Epidermal melanocyte (primary cell): ENCODE results near the gene GABBR2.

ENCODE experiments used
- DNase-seq: peaks from one replicate; pipeline ENCODE4 v3.0.0; 2011; ENCODE audit warnings: low spot score; ENCODE audit not compliant: insufficient read length

The GABBR2 gene

DNA sequence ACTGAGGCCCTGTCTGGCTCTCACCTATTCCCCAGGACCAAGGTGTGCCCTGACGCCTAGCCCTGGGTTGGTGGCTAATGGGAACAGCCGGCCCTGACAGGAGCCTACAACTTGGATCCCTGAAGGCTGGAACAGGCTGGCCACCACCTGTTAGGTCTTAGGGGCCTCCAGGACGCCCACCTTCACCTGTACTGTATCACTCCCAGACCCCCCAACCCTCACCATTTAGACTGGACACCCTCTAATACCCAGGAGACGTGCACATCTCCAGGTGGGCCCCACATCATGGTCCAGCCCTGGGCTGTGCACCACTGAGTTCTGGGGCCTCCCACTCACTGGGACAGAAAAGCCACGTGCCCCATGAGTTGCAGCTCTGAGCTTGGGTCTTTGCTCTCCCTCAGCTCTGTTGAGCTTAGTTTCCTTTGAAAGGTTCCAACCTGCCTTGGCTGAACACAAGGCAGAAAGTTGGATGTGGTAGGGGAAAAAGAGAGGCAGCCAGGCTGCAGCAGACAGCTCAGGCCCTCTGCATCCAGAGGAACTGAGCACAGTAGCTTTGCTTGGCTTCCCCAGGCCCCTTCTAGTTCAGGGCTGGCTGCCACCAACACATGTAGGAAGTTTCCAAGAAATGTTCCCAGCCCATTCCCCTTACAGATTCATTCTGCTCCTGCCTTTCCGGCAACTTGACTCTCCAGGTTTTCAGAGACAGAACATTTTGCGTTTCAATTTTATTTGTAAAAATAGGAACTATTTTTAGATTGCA lies 336.5 kb downstream of the GABBR2 start:
- no peak for DNase-seq

GRCh38 chr9:98370976-98371315 lies 337.8 kb downstream of the GABBR2 start:
- DNase-seq, result no peak

DNA sequence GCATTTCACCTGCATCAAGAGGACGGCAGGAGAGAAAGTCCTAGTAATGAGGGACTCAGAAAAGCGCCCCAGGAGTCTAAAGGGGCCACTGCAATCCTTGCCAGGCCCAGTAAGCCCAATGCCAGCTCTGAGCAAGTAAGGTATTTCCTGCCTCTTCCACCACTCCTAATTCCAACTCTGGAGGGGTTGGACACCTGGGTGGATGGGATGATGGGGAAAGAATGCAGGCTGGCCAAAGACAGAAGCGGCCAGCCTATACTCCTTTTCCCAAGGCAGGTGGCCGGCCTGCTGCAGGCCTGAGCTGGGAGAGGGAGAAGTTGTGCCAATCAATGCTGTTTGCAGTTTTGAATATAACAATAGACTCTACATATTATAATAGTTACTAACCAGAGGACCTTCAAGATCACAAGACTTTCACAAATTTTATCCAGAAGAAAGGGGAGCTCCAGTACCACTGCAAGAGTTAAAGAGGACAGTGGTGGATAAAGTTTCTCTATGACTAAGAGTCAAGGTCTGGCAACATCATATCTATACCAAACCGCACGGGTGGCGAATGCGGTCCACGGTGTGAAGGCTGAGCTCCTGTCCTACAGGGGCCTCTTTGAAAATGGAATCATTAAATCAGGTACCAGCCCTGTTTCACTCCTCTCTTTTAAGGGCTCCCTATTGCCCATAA lies 338.3 kb downstream of the GABBR2 start:
- no peak for DNase-seq

DNA sequence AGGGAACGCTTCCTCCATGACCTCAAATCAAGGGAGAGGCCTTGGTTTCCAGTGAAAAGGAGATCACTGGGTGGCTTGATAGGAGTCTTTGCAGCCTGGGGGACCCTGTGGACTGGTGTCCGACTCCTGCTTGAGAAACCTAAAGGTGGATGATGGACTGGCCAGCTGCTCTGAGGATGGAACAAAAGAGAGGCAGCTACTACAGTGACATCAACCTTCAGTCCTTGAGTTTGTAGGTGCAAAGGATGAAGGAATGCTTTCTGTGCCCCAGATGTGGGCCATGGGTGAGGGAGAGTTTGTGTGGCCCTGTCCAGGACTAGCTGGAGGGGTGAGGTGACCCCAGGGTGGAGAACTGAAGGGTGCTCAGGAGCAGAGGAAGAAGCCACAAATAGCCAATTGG lies 338.8 kb downstream of the GABBR2 start:
- DNase-seq, result no peak

DNA sequence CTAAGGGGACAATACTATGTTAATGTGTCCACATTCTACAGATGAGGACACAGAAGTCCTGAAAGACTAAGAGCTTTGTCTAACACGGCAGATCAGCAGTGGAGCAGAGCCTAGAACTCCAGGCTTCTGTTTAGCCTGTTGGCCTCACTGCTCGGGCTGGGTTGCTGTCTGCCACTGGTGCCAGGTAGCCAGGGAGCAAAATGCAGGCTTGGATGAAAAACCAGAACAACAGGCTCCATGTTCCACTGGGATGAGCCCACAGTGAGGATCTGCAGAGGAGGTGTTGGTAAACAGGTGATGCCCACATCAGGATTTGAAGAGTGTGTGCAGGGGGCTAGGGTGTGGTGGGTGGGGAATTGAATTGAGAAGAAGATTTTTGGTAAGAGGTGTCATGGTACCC lies 339.3 kb downstream of the GABBR2 start:
- DNase-seq, result no peak

DNA sequence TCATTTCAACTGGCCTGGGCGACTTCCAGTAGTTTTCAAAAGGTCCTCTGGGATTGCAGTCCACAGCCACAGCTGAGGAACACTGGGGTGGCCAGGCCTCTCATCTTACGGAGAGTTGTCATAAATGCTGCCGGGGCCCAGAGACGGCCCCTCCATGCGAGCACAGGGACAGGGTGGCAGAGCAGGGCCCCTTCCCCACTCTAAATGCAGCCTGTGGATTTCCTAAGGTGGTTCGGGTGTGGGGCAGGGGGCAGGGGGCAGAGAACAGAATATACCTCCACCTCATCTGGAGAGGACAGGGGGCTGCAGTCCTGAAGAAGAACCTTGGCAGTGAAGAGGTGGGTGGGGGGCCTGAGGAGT lies 339.7 kb downstream of the GABBR2 start:
- no peak for DNase-seq

DNA sequence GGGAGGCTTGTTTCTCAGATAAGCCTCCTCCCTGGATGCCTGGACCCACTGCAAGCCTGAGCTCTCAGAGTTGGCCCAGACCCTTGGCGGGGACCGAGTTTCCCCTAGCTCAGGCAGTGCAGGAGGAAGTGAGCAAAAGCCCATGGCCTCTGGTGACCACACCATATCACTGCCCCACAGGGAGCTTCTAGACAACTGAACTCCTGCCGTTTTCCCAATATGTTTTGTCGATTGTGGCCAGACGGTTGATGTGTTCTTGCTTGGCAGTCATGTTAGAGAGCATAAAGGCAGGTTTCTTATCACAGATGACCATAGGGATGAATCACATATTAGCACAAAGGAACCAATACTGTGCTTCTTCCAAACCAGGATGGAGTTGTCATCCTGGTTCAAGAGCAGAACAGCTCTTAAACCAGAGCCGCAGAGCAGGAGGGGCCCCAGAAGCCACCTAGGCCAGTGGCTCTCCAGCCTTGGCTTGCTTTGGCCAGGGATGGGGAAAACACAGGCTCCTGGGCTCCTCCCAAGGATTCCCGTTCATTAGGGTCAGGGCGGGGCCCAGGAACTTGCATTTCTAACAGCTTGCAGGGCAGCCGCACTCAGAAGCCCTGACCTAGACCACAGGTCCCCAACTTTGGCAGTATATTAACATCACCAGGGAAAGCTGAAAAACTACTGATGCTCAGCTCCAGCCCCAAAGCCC lies 340.2 kb downstream of the GABBR2 start:
- no peak for DNase-seq

- no peak for DNase-seq
Observed at GRCh38 chr9:98367923-98368322, 340.8 kb downstream of the GABBR2 start.

DNA sequence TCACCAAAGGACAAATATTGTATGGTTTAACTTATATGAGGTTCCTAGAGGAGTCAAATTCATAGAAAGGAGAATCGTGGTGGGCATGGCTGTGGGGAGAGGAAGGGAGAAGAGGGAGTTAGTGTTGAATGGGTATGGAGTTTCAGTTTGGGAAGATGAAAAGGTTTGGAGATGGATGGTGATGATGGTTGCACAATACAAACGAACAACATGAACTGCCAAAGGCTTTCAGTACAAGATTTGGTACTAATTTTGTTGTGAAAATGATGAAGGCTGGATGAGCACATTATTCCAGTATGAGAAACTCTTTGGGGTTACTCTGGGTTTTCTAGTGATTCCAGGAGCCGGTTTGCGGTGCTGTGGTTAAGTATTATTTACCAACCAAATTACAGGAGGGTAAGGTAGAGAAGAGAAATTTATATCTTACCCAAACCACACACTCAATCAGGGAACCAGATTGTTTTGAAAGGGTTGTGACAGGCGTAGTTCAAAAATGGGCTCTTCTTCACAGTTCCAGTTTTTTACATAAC lies 341.3 kb downstream of the GABBR2 start:
- DNase-seq, result no peak

- DNase-seq, result no peak
Observed at GRCh38 chr9:98365781-98366180, 343.0 kb downstream of the GABBR2 start.

DNA sequence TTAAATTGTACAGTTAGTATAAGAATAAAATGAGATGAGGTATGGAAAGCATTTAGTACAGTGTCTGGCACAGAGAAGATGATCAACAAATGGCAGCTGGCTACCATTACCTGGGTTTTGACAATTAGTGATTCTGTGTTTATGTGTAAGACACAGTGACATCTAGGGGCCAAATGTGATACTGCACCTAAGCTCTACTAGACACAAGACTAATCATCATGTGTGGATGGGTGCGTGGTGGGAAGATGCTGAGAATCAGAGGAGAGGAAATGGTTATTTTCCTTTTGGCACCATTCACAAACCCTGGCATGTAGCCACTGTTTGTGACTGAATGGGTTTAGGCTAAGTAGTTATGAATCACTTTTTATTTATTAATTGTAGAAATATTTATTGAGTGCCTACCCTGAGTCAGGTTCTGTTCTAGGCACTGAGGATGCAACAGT lies 343.5 kb downstream of the GABBR2 start:
- DNase-seq, result no peak

DNA sequence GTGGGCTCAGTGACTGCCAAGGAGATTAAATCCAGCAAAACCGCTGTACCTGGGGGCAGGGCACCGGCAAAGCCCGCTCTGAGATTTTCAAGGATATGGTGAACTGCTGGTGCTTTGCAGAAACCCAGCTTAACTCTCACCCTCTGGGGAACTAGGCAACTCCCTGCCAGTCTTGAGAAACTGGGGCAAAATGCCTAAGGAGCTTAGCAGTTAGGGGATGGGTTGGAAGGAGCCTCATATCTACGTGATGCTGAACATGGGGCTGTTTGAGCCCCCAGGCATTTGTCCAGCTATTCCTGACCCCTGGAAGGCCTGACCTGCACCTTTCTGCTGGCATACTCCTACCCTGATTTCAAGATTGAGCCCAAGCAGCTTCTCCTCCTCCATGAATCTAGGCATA lies 344.6 kb downstream of the GABBR2 start:
- no peak for DNase-seq

DNA sequence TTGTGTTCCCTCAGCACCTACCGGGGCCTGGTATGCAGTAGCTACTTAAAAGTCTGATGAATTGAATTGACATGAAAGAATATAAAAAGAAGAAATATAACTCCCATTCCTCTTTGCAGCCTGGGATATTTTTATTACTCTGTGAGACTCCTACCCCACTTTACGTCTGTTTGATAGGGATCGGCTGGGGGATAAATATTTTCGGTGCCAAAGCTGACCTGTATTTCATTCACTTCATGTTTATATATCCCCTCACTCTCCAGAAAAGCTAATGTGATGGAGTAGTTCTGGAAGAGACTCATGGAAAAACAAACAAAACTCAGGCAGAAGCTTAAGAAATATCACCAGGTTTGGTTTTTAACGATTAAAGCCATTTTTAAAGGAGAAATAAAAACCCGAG lies 345.1 kb downstream of the GABBR2 start:
- DNase-seq, result no peak

GRCh38 chr9:98362624-98363252 lies 346.0 kb downstream of the GABBR2 start:
- no peak for DNase-seq

DNA sequence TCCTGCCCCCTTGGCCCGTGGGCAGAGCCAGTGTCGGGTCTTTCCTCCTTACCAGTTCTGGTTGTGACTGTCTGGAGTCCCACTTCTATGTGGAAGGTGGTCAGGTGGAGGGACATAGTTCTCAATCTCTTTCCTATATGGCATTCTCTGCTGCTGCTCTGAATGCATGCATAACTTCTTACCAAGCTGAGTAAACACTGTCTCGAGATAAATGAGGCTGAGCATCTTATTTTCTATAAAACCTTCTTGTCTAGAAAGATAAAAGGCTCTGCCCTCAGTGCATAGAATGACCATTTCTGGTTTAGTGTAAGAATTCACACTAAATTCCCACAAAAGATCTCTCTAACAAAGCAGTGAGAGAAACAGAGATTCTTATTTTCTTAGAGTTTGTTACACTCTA lies 347.1 kb downstream of the GABBR2 start:
- no peak for DNase-seq

DNA sequence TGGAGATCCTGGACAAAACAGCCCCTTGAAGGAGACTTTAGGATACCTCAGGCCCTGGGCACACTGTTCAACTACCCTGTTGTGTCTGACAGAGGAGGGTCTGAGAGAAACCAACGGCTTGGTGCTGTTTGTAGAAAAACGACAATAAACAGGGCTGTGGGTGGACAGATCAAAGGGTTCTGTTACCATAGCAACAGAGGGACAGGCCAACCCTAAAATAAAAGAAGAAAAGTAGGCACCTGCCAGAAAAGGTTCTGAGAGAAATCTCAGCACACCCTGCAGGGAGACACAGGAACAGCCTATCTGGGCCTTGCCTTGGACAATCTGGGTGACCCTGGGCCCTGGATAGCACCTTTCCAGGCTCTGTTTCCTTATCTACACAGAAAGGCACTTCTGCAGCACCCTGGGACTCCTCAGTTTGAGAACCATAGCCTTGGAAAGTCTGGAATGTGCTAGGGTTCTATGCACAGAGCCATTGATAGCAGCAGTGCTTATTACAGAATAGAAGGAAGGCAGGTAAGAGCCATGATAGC lies 348.5 kb downstream of the GABBR2 start:
- no peak for DNase-seq

GRCh38 chr9:98359569-98359968 lies 349.2 kb downstream of the GABBR2 start:
- no peak for DNase-seq

GRCh38 chr9:98357921-98358535 lies 350.7 kb downstream of the GABBR2 start:
- DNase-seq, result no peak

GRCh38 chr9:98356953-98357690 lies 351.6 kb downstream of the GABBR2 start:
- DNase-seq, result no peak

DNA sequence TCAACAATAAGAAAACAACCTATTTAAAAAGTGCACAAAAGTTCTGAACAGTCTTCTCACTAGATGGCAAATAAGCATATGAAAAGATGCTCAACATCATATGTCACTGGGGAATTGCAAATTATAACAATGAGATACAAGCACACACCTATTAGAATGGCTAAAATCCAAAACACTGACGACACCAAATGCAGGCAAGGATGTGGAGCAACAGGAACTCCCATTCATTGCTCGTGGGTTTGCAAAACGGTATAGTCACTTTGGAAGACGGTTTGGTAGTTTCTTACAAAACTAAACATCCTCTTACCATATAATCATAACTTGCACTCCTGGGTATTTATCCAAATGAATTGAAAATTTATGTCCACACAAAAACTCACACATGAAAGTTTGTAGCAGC lies 352.4 kb downstream of the GABBR2 start:
- no peak for DNase-seq

DNA sequence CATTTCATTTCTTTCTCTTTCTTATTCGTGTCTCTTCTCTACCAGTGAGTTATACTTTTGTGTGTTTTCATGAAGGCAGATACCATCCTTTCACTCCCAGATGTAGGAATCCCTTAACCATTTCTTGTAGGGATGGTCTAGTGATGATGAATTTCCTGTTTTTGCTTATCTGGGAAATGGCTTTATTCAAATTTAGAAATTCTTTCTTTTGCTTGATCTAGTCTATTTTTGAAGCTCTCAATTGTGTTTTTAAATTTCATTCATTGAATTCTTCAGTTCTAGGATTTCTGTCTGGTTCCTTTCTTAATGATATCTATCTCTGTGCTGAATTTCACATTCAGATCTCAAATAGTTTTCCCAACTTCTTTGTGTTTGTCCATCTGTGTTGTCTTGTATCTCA lies 357.4 kb downstream of the GABBR2 start:
- no peak for DNase-seq
